VCaP (cell line): ENCODE data around the gene TEKT1.
"Not testable (repeated sequence)": the region's sequence is repeated elsewhere in the genome, so short reads cannot be mapped to it uniquely, and the experiment has no call there.

Source experiments
- H3K27ac ChIP-seq: fragments of 450-650 bp; 2 replicates; pipeline ENCODE4 v1.5.1; 2017
- TF ChIP-seq, protein P1 (sequence below): fragments of 450-650 bp; conservative IDR thresholded peaks from 2 replicates; pipeline ENCODE4 v1.5.1; 2017; ENCODE audit warnings: mild to moderate bottlenecking, moderate library complexity

TEKT1 gene

DNA sequence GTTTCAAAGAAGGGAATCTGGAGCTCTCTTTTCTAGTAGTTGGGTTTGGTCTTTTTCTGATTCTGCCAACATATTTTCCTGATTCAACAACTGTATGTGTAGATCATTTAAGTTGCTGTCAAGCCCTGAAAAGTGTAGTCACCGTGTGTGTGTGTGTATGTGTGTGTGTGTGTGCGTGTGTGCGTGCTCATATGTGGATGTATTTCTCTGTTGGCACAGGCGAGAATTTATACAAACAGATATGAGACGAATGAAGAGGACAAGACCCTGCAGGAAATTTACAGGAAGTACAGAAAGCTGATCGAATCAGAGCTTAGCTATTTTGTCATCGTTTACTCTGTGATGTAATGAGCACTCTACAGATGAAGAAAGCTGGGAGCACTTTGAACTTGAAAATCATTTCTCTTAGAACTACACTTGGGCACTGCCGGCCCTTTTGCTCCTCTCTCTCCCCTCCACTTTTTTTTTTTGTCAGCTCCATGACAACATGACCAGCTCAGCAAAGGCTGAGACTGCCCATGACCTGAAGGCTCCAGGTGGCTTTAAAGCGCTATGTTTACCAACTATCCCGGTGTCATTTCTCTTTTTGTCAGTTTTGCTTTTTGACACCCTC lies 44.3 kb downstream of the TEKT1 start:
- TF ChIP-seq, protein P1, sequence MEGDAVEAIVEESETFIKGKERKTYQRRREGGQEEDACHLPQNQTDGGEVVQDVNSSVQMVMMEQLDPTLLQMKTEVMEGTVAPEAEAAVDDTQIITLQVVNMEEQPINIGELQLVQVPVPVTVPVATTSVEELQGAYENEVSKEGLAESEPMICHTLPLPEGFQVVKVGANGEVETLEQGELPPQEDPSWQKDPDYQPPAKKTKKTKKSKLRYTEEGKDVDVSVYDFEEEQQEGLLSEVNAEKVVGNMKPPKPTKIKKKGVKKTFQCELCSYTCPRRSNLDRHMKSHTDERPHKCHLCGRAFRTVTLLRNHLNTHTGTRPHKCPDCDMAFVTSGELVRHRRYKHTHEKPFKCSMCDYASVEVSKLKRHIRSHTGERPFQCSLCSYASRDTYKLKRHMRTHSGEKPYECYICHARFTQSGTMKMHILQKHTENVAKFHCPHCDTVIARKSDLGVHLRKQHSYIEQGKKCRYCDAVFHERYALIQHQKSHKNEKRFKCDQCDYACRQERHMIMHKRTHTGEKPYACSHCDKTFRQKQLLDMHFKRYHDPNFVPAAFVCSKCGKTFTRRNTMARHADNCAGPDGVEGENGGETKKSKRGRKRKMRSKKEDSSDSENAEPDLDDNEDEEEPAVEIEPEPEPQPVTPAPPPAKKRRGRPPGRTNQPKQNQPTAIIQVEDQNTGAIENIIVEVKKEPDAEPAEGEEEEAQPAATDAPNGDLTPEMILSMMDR: no peak
- H3K27ac ChIP-seq: no peak overlapping the region

- TF ChIP-seq, protein P1: no peak
These were observed 44.9 kb downstream of the TEKT1 start for GRCh38 chr17:6786618-6787017.

DNA sequence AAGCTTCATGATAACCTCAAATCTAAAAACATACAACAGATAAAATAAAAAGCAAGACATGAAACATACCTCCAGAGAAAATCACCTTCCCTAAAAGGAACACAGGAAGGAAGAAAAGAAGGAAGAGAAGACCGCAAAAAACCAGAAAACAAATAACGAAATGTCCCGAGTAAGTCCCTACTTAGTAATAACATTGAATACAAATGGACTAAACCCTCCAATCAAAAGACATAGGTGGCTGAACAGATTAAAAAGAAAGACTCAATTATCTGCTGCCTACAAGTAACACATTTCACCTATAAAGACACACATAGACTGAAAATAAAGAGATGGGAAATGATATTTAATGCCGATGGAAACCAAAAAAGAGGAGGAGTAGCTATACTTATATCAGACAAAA lies 49.3 kb downstream of the TEKT1 start:
- H3K27ac ChIP-seq: no peak overlapping the region
- TF ChIP-seq, protein P1: no peak

More at GRCh38 chr17:6786618-6787017, 44.9 kb downstream of the TEKT1 start:
- no peak overlapping the region for H3K27ac ChIP-seq

DNA sequence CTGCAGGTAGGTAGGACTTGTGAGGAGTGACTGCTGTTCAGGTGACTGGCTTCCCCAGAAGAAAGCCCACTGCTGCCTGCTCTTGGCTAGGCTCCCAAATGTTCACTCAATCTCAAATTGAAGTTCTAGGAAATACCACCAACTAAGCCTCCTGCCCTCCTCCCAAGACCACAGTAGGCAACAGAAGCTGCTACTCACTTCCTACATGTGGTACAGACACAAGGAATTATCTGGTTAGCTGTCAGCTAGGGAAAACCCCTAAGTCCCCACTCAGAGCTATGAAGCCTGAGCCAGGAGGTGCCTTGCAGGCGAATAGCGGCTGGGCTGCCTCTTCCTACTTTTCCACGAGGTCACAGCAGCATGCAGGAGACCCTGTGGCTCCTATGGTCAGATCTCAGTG lies 50.6 kb downstream of the TEKT1 start:
- TF ChIP-seq, protein P1: no peak
- no peak overlapping the region for H3K27ac ChIP-seq

DNA sequence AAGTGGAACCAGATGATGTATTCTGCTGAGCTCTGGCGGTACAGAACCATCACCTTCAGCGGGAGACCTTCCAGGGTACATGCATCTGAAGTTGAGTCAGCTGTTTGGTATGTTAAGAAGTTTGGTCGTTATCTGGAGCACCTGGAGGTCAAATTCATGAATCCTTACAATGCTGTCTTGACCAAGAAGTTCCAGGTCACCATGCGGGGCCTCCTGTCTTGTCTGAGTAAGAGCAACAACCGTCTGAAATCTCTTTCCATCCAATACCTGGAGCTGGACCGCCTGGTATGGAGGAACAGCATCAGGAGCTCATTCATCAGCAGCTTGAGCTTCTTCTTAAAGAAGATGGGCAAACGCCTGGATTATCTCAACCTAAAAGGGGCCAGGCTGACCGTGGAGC lies 51.5 kb downstream of the TEKT1 start:
- TF ChIP-seq, protein P1: no peak
- H3K27ac ChIP-seq: no peak overlapping the region

GRCh38 chr17:6779411-6779810 lies 52.1 kb downstream of the TEKT1 start:
- TF ChIP-seq, protein P1: no peak
- no peak overlapping the region for H3K27ac ChIP-seq

DNA sequence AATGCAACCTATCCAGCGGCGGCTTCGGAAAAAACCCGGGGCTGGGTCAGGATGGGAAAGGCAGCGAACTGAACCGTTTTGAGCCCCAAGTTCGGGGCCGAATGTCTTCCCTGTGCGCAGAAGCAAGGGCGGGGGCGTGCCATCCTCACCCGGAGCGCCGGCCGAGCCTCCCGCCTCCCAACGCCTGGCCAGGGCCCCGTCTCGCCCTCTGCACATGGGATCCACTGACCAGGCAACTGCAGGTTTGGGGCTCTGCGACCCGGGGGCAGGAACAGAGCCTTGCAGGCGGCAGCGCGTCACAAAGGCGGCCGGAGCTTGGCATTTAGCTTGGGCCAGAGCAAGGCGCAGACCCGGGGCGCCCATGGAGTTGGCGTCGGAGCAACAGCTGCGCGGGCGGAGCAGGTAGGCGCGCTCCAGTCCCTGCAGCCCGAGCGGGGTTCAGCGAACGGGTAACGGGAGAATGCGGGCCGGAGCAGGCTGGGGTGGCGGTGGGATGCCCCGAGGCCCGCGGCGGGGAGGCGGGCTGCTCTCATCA lies 55.6 kb downstream of the TEKT1 start, which contains the start of gene FBXO39:
FBXO39 (plus strand) TSS at position 345 of the 535 bp plus-strand sequence. CDS start 3,654 bp downstream, outside the sequence.
- TF ChIP-seq, protein P1: no peak
- no peak within 1 kb of the TSS for H3K27ac ChIP-seq

DNA sequence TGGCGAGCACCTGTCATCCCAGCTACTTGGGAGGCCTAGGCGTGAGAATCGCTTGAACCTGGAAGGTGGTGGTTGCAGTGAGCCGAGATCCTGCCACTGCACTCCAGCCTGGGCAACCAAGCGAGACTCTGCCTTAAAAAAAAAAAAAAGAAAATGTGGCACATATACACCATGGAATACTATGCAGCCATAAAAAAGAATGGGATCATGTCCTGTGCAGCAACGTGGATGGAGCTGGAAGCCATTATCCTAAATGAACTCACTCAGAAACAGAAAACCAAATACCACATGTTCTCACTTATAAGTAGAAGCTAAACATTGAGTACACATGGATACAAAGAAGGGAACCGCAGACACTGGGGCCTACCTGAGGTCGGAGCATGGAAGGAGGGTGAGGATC lies 56.6 kb downstream of the TEKT1 start:
- not testable (repeated sequence) for H3K27ac ChIP-seq
